SK-N-SH (cell line): ENCODE data around the gene LRRC42. TPM values are rescaled to one million over a fixed set of nuclear protein-coding genes. Genes with fewer than 3 reads are reported as not detected.
A peak's percentile ranks its signal among the peaks of the same experiment; 100 is the strongest.

ENCODE experiments used
- CTCF ChIA-PET: fragments of 300-600, 350-600 bp; formaldehyde crosslinking; extraction: SDS; loops from one replicate; lab custom pipeline; 2021; lab: Yijun Ruan, JAX
- POLR2A ChIA-PET: fragments of 350-600 bp; sonication (Branson Sonifier 250); formaldehyde crosslinking; extraction: SDS; loops from one replicate; lab custom pipeline; 2020; ENCODE audit warnings: antibody characterized with exemption, inconsistent platforms; lab: Yijun Ruan, JAX
- DNase-seq: peaks from one replicate; pipeline ENCODE4 v3.0.0; 2012
- H2AFZ ChIP-seq: fragments of 200-600 bp; sonication (generic); 2 replicates; pipeline ENCODE4 v1.8.1; 2016; ENCODE audit warnings: antibody characterized with exemption, mild to moderate bottlenecking, low read depth
- H3F3A ChIP-seq: fragments of 200-600 bp; sonication (generic); replicated peaks from 2 replicates; pipeline ENCODE3; 2016; ENCODE audit warnings: antibody characterized with exemption, mild to moderate bottlenecking; ENCODE audit not compliant: insufficient read depth
- H3K27ac ChIP-seq, 2 experiments: fragments of 200-500 bp in 1 of 2; fragments of 200-600 bp in 1 of 2; sonication (Bioruptor generic) in 1 of 2; sonication (generic), shearing (Covaris generic) in 1 of 2; 2 replicates each; pipeline versions ENCODE4 v1.5.1 to v1.6.1; 2014 to 2016; ENCODE audit warnings: low read depth in 2 of 2, inconsistent platforms in 1 of 2, low read length in 1 of 2, mild to moderate bottlenecking in 1 of 2, mixed read lengths in 1 of 2
- H3K27me3 ChIP-seq: fragments of 200-600 bp; sonication (generic), shearing (Covaris generic); 2 replicates; pipeline ENCODE4 v1.6.1; 2016; ENCODE audit warnings: mixed run types; ENCODE audit not compliant: insufficient read depth
- H3K36me3 ChIP-seq, 2 experiments: fragments of 200-500 bp in 1 of 2; fragments of 200-600 bp in 1 of 2; sonication (Bioruptor generic) in 1 of 2; sonication (generic) in 1 of 2; replicated peaks in 1 of 2; 2 replicates each; pipeline versions ENCODE3 to v1.5.1; 2014 to 2016; ENCODE audit warnings: low read length in 1 of 2, mild to moderate bottlenecking in 1 of 2; ENCODE audit not compliant: insufficient read depth in 2 of 2, control insufficient read depth in 1 of 2
- H3K4me1 ChIP-seq, 2 experiments: fragments of 200-500 bp in 1 of 2; fragments of 200-600 bp in 1 of 2; sonication (Bioruptor generic) in 1 of 2; sonication (generic), shearing (Covaris generic) in 1 of 2; 2 replicates each; pipeline versions ENCODE4 v1.5.1 to v1.6.1; 2014 to 2016; ENCODE audit warnings: low read depth in 1 of 2, low read length in 1 of 2, mixed run types in 1 of 2; ENCODE audit not compliant: insufficient read depth in 2 of 2, control insufficient read depth in 1 of 2
- H3K4me2 ChIP-seq: fragments of 200-600 bp; sonication (generic), shearing (Covaris generic); 2 replicates; pipeline ENCODE4 v1.6.1; 2017; ENCODE audit warnings: mixed run types
- H3K4me3 ChIP-seq, 2 experiments: fragments of 200-500 bp in 1 of 2; fragments of 200-600 bp in 1 of 2; sonication (Bioruptor generic) in 1 of 2; sonication (generic), shearing (Covaris generic) in 1 of 2; 2 replicates each; pipeline versions ENCODE4 v1.5.1 to v1.8.1; 2014 to 2016; ENCODE audit warnings: low read depth in 2 of 2, inconsistent platforms in 1 of 2, low read length in 1 of 2, mild to moderate bottlenecking in 1 of 2, mixed read lengths in 1 of 2, moderate library complexity in 1 of 2
- H3K79me2 ChIP-seq: fragments of 200-600 bp; sonication (generic); 2 replicates; pipeline ENCODE4 v1.8.1; 2017; ENCODE audit warnings: mild to moderate bottlenecking; ENCODE audit not compliant: insufficient read depth
- H3K9ac ChIP-seq: fragments of 200-600 bp; sonication (generic); 2 replicates; pipeline ENCODE4 v1.6.1; 2017; ENCODE audit warnings: mixed run types
- H3K9me2 ChIP-seq: fragments of 200-600 bp; sonication (generic); 2 replicates; pipeline ENCODE4 v1.6.1; 2017; ENCODE audit warnings: mixed run types
- H3K9me3 ChIP-seq: fragments of 200-600 bp; sonication (generic); 2 replicates; pipeline ENCODE4 v1.6.1; 2017; ENCODE audit warnings: mixed run types, mild to moderate bottlenecking, moderate library complexity
- H4K20me1 ChIP-seq: fragments of 200-600 bp; sonication (generic); 2 replicates; pipeline ENCODE4 v1.6.1; 2017; ENCODE audit warnings: mild to moderate bottlenecking, mixed run types; ENCODE audit not compliant: insufficient read depth
- ELF1 ChIP-seq: IDR thresholded peaks from 2 replicates; pipeline ENCODE4 v1.4.0; 2012
- FOSL2 ChIP-seq: IDR thresholded peaks from 2 replicates; pipeline ENCODE4 v1.4.0; 2012; ENCODE audit warnings: low read depth, mild to moderate bottlenecking, moderate library complexity, borderline replicate concordance
- GABPA ChIP-seq: IDR thresholded peaks from 2 replicates; pipeline ENCODE4 v1.4.0; 2012; ENCODE audit warnings: low read depth, mild to moderate bottlenecking
- GATA2 ChIP-seq: sonication (generic); formaldehyde crosslinking; IDR thresholded peaks from 2 replicates; pipeline ENCODE4 v1.5.0; 2020; ENCODE audit warnings: mild to moderate bottlenecking, missing genetic modification reagents
- IRF3 ChIP-seq: fragments of 150-350 bp; IDR thresholded peaks from 2 replicates; pipeline ENCODE4 v1.6.1; 2016; ENCODE audit warnings: mild to moderate bottlenecking, low read depth, low read length
- MAX ChIP-seq: IDR thresholded peaks from 2 replicates; pipeline ENCODE4 v1.4.0; 2012; ENCODE audit warnings: low read depth
- MXI1 ChIP-seq: IDR thresholded peaks from 2 replicates; pipeline ENCODE4 v1.6.1; 2012; ENCODE audit warnings: mild to moderate bottlenecking, low read depth, low read length, improper control_type of control experiment
- RCOR1 ChIP-seq: fragments of 150-350 bp; IDR thresholded peaks from 2 replicates; pipeline ENCODE4 v1.6.1; 2017; ENCODE audit warnings: antibody characterized with exemption, low read length
- REST ChIP-seq: IDR thresholded peaks from 2 replicates; pipeline ENCODE4 v1.6.1; 2012; ENCODE audit warnings: mild to moderate bottlenecking, low read depth, low read length, moderate library complexity
- RXRA ChIP-seq: IDR thresholded peaks from 2 replicates; pipeline ENCODE4 v1.4.0; 2012; ENCODE audit warnings: low read depth, mild to moderate bottlenecking, borderline replicate concordance
- SIN3A ChIP-seq: IDR thresholded peaks from 2 replicates; pipeline ENCODE4 v1.6.1; 2012; ENCODE audit warnings: low read depth, mild to moderate bottlenecking, low read length, moderate library complexity, borderline replicate concordance
- SMC3 ChIP-seq: IDR thresholded peaks from 2 replicates; pipeline ENCODE4 v1.6.1; 2012; ENCODE audit warnings: low read depth, low read length, improper control_type of control experiment
- TEAD4 ChIP-seq: IDR thresholded peaks from 2 replicates; pipeline ENCODE4 v1.4.0; 2012; ENCODE audit warnings: mild to moderate bottlenecking, borderline replicate concordance; ENCODE audit not compliant: insufficient read depth
- USF2 ChIP-seq: fragments of 150-350 bp; IDR thresholded peaks from 2 replicates; pipeline ENCODE4 v1.6.1; 2017; ENCODE audit warnings: antibody characterized with exemption, low read length, low read depth, borderline replicate concordance
- WGBS: methylation state at CpG from one replicate; pipeline ENCODE4 v1.1.6; 2017; ENCODE audit warnings: low lambda C conversion rate; 5-methylcytosine and 5-hydroxymethylcytosine counted together
- polyA plus RNA-seq, 3 experiments: library from polyadenylated mRNA; depleted of rRNA; stranded (reverse); fragments of >200 nt; gene quantifications; 2 replicates each; pipeline ENCODE4 v1.2.3, GENCODE V29; 2012

LRRC42 gene
- polyA plus RNA-seq, 1 of the 3 experiments (the other 2 are of a cell fraction): 35.0 TPM

GRCh38 chr1:54011316-54012007 lies 65.3 kb downstream of the LRRC42 start:
- no peaks in the 10 kb centered on the region for H3K79me2 ChIP-seq
- H3K27me3 ChIP-seq: peaks cover 16% of the 10 kb centered on the region; the same call in 1 of the 2 replicates
- H3K9ac ChIP-seq: no peak overlapping the region
- H3K36me3 ChIP-seq: no peaks in the 10 kb centered on the region
- WGBS: 54% methylated on average over 9 of the region's 9 CpGs
- no peaks in the 10 kb centered on the region for H4K20me1 ChIP-seq
- H3F3A ChIP-seq: no peaks in the 10 kb centered on the region
- no peak overlapping the region for H3K4me2 ChIP-seq
- no peak overlapping the region for H3K27ac ChIP-seq
- POLR2A ChIA-PET: no interaction called here
- TF ChIP-seq RCOR1 (no peak), GATA2 (CRISPR knock-in tag) (no peak), SIN3A (no peak), REST (no peak), MXI1 (no peak), GABPA (no peak), ELF1 (no peak), IRF3 (no peak), FOSL2 (no peak), RXRA (no peak), MAX (no peak), SMC3 (no peak), USF2 (no peak), TEAD4 (no peak)
- TF ChIP-seq, all 33 proteins: peak for 0
- Histone ChIP-seq H3K9me3 (no peaks in the 10 kb centered on the region), H3K9me2 (no peaks in the 10 kb centered on the region), H3K4me1 (no peaks in the 10 kb centered on the region; a peak in 1 of 4 replicates), H3K4me3 (no peak overlapping the region), H2AFZ (no peak overlapping the region)
- peak; percentile 7 for DNase-seq
- CTCF ChIA-PET: interaction anchor here (1.4 kb wide), 1 partner anchor 52 kb away, joined by 4 read pairs; no protein-coding TSS in a partner anchor
